Measurements from ENCODE around the gene IQGAP2.
"Not testable (repeated sequence)": the region's sequence is repeated elsewhere in the genome, so short reads cannot be mapped to it uniquely, and the experiment has no call there.

IQGAP2 gene

GRCh38 chr5:76723906-76724305 is 320.8 kb downstream of the IQGAP2 start:
- DNase-seq: no peak

- no peak for DNase-seq
Measured at GRCh38 chr5:76724871-76725270, 321.8 kb downstream of the IQGAP2 start.

DNA sequence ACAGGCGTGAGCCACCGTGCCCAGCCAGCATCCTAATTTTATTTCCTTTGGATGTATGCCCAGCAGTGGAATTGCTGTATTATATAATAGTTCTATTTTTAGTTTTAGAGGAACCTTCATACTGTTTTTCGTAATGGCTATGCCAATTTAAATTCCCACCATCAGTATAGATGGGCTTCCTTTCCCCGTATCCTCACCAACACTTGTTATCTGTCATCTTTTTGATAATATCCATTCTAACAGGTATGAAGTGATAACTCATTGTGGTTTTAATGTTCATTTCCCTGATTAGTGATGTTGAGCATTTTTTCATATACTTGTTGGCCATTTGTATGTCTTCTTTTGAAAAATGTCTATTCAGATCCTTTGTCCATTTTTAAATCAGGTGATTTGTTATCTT is 325.9 kb downstream of the IQGAP2 start:
- DNase-seq: no peak

GRCh38 chr5:76729373-76730290 is 326.5 kb downstream of the IQGAP2 start:
- DNase-seq: no peak

DNA sequence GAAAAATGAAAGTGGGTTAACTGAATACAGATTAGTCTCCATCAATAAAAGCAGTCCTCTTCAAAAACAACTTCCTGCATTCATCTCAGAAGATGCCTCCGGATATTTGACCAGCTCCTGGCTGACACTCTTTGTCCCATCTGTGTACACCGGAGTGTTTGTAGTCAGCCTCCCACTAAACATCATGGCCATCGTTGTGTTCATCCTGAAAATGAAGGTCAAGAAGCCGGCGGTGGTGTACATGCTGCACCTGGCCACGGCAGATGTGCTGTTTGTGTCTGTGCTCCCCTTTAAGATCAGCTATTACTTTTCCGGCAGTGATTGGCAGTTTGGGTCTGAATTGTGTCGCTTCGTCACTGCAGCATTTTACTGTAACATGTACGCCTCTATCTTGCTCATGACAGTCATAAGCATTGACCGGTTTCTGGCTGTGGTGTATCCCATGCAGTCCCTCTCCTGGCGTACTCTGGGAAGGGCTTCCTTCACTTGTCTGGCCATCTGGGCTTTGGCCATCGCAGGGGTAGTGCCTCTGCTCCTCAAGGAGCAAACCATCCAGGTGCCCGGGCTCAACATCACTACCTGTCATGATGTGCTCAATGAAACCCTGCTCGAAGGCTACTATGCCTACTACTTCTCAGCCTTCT is 329.4 kb downstream of the IQGAP2 start:
- DNase-seq: no peak

GRCh38 chr5:76733049-76733417 is 329.9 kb downstream of the IQGAP2 start:
- peak; percentile 78 for DNase-seq

DNA sequence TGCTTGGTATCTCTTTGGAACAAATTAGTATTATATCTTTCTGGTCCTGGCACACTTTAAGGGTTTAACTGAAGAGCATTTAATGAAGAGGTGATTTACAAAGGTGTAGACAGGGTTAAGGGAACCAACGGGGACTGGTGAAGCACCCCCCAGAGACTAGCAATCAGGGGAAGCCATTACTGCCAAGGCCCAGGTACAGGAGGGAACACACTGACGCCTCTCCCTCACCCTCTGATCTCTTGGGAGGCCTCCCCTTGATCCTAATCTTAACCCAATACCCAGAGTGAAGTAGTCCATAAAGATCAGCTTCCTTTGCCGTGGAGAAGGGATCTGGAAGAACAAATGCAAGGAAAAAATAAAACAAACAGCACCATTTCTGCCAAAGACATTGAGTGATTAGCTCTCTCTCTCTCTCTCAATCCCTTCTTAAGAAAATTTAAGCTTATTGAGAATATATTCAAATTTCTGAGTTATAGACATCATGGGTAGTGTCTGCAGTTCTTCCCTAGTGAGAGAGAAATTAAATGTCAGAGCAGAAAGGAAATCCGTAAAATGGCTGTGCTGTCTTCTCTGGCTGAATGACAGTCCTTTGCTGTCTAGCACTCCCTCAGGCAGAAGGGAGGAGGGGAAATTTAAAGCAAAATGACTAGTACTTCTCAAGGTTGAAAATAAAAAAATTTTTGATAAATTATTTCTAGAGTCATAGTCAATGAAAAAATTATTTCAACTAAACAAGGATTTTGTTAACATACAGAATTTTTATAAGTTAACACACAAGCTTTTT is 332.9 kb downstream of the IQGAP2 start:
- DNase-seq: no peak

GRCh38 chr5:76736679-76737556 is 333.8 kb downstream of the IQGAP2 start:
- DNase-seq: peak; percentile 48

- no peak for DNase-seq
Measured at GRCh38 chr5:76737846-76738245, 334.8 kb downstream of the IQGAP2 start.

DNA sequence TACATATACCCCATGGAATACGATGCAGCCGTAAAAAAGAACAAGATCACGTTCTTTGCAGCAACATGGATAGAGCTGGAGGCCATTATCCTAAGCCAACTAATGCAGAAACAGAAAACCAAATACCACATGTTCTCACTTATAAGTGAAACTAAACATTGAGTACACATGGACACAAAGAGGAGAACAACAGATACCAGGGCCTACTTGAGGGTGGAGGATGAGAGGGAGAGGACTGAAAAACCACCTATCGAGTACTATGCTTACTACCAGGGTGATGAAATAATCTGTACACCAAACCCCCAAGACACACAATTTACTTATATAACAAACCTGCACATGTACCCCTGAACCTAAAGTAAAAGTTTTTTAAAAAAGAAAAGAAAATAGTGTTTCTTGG is 338.4 kb downstream of the IQGAP2 start:
- not testable (repeated sequence) for DNase-seq

- no peak for DNase-seq
Measured at GRCh38 chr5:76742583-76742982, 339.5 kb downstream of the IQGAP2 start.

DNA sequence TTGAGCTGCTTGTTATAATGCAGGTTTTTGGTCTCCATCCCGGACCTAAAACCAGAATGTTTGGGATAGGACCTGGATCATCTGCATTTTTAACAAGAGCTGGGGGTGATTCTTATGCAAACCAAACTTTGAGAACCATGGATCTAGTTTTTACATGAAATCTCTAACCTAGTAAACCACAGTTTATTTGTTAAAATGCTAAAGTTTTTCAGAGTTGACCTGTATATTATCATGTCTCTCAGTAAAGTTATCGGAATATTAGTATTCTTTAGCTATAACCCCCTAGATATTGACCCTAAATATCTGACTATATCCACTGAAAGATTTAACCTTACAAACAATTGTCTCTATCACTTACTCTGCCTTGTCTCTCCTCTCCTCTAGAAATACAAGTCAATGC is 341.5 kb downstream of the IQGAP2 start:
- no peak for DNase-seq

DNA sequence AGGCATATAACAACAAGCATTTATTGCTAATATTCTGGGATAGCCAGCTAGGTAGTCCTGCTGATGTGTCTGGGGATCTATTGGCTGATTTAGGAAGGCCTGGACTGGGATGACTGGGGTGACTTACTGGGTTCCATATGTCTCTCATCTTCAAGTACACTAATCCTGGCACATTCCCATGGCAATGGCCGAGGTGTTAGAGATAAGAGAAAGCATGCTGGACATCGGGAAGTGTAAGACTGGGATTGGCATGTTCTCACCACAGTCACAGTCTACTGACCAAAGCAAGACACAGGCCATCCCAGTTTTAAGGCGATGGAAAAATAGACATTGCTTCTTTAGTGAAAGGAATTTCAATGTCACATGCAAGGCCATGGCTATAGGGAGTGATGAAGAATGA is 342.6 kb downstream of the IQGAP2 start:
- DNase-seq: no peak

GRCh38 chr5:76746677-76747076 is 343.6 kb downstream of the IQGAP2 start:
- DNase-seq: no peak

- DNase-seq: no peak
Measured at GRCh38 chr5:76747706-76748105, 344.6 kb downstream of the IQGAP2 start.

GRCh38 chr5:76751291-76751690 is 348.2 kb downstream of the IQGAP2 start:
- no peak for DNase-seq

DNA sequence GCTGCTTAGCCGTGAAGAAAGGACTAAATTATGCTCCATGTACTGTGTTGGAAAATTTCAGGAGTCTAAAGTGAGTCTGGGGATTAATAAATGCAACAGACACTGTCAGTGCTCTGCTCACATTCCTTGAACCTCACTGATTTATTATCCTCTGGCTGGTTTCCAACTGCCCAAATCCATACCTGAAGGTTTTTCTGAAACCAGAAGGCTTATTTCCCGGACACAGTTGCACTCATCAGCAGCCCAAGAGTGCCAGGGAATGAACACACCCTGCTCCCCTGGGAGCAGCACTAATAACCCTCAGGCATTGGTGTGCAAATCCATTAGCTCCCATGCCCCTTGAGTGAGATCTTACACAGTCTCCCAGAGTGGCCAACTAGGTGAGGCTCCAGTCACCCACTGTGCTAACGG is 351.6 kb downstream of the IQGAP2 start:
- DNase-seq: no peak

- no peak for DNase-seq
Measured at GRCh38 chr5:76755779-76756637, 352.9 kb downstream of the IQGAP2 start.

- no peak for DNase-seq
Measured at GRCh38 chr5:76757049-76757448, 354.0 kb downstream of the IQGAP2 start.

Data from CD4-positive, alpha-beta T cell treated with Interleukin-10 for 1 hour (primary cell).